Activated T-helper 17 cell treated with anti-CD3 and anti-CD28 coated beads, Interleukin-2, amount 50 U/mL, for 72 hours (primary cell): ENCODE data around the gene SLC19A3. TPM values are rescaled to one million over a fixed set of nuclear protein-coding genes. Genes with fewer than 3 reads are reported as not detected.
"Not testable (repeated sequence)": the region's sequence is repeated elsewhere in the genome, so short reads cannot be mapped to it uniquely, and the experiment has no call there.

ENCODE experiments used
- ATAC-seq: fragments of 150-1000 bp; cut with Tn5 transposase; replicated peaks from 2 replicates; pipeline ENCODE4 v1.10.0; 2021; ENCODE audit warnings: mild to moderate bottlenecking, moderate library complexity
- H3K27ac Mint-ChIP-seq: one replicate; pipeline ENCODE4 v1.8.0; 2022; ENCODE audit warnings: mixed read lengths
- H3K27me3 Mint-ChIP-seq: one replicate; pipeline ENCODE4 v1.8.0; 2022; ENCODE audit warnings: mixed read lengths
- H3K36me3 Mint-ChIP-seq: one replicate; pipeline ENCODE4 v1.8.0; 2022; ENCODE audit warnings: low read depth, mild to moderate bottlenecking, mixed read lengths
- H3K4me1 Mint-ChIP-seq: one replicate; pipeline ENCODE4 v1.8.0; 2022; ENCODE audit warnings: mixed read lengths
- H3K4me3 Mint-ChIP-seq: one replicate; pipeline ENCODE4 v1.8.0; 2022; ENCODE audit warnings: mild to moderate bottlenecking, mixed read lengths
- H3K9me3 Mint-ChIP-seq: one replicate; pipeline ENCODE4 v1.8.0; 2022; ENCODE audit warnings: mixed read lengths
- total RNA-seq, 2 donors: library from RNA; stranded (reverse); gene quantifications; one replicate each; pipeline ENCODE4 v1.2.3, GENCODE V29; 2022

Gene SLC19A3
- total RNA-seq, 2 donors from 2014 or later: not detected

GRCh38 chr2:227720680-227721079 is 2.9 kb upstream of the SLC19A3 start:
- Mint-ChIP-seq H3K4me1 (no peaks in the 10 kb centered on the region), H3K4me3 (no peak overlapping the region), H3K27me3 (peaks cover 11% of the 10 kb centered on the region), H3K27ac (no peak overlapping the region), H3K36me3 (no peaks in the 10 kb centered on the region), H3K9me3 (no peaks in the 10 kb centered on the region)
- ATAC-seq: no peak

- Mint-ChIP-seq H3K36me3 (no peaks in the 10 kb centered on the region), H3K4me3 (no peak overlapping the region), H3K27me3 (peaks cover 8% of the 10 kb centered on the region), H3K27ac (no peak overlapping the region), H3K9me3 (no peaks in the 10 kb centered on the region), H3K4me1 (no peaks in the 10 kb centered on the region)
- ATAC-seq: no peak
Measured at GRCh38 chr2:227719641-227720040, 1.8 kb upstream of the SLC19A3 start.

DNA sequence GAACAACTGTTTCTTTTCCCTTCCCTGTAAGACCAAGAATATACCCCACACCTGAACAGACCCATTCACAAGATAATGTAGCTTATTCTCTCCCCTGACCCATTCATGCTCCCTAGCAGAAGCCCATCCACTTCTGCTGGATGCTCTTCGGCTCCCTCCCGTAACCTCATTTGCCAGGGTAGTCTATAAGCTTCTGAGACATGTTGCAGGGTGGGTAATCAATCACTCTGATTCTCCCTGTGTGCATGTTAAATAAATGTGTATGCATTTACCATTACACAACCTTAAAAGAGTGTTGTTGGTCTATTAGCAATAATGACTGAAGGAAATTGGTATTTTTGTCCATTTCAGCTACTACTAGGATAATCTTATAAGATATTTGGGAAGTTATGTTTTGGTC is 1.3 kb downstream of the SLC19A3 start:
- ATAC-seq: no peak
- Mint-ChIP-seq H3K27me3 (peaks cover 5% of the 10 kb centered on the region), H3K4me3 (no peak overlapping the region), H3K9me3 (no peaks in the 10 kb centered on the region), H3K4me1 (no peaks in the 10 kb centered on the region), H3K27ac (no peak overlapping the region), H3K36me3 (no peaks in the 10 kb centered on the region)

GRCh38 chr2:227713291-227713690 is 4.5 kb downstream of the SLC19A3 start:
- ATAC-seq: no peak
- Mint-ChIP-seq H3K36me3 (no peaks in the 10 kb centered on the region), H3K4me3 (no peak overlapping the region), H3K9me3 (no peaks in the 10 kb centered on the region), H3K27me3 (peaks cover 7% of the 10 kb centered on the region), H3K27ac (no peak overlapping the region), H3K4me1 (no peaks in the 10 kb centered on the region)

DNA sequence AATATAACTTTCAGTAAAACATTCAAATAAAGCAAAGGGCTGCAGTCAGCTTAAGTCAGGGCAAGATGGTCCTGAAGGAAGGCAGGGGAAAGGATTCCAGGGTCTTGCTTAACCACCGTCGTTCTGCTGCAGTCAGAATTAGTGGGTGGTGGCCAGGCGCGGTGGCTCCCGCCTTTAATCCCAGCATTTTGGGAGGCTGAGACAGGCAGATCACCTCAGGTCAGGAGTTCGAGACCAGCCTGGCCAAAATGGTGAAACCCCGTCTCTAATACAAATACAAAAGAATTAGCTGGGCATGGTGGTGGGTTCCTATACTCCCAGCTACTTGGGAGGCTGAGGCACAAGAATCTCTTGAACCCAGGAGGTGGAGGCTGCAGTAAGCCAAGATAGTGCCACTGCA is 6.8 kb downstream of the SLC19A3 start:
- Mint-ChIP-seq H3K9me3 (no peaks in the 10 kb centered on the region), H3K4me3 (no peak overlapping the region), H3K27me3 (peaks cover 17% of the 10 kb centered on the region), H3K27ac (no peak overlapping the region), H3K4me1 (no peaks in the 10 kb centered on the region), H3K36me3 (no peaks in the 10 kb centered on the region)
- no peak for ATAC-seq

DNA sequence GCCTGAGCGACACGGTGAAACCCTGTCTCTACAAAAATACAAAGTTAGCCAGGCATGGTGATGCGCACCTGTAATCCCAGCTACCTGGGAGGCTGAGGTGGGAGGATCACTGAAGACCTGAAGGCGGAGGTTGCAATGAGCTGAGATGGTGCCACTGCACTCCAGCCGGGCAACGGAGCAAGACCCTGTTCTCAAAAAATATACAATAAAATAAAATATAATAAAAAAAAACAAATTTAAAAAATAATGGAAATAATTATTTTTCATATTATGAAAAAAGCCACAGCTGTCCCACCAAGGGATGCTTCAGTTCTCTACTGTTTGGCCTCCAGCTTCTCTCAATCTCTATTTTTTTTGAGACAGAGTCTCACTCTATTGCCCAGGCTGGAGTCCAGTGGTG is 10.4 kb downstream of the SLC19A3 start:
- Mint-ChIP-seq H3K27ac (no peak overlapping the region), H3K27me3 (peaks cover 32% of the 10 kb centered on the region), H3K36me3 (no peaks in the 10 kb centered on the region), H3K4me3 (no peak overlapping the region), H3K9me3 (no peaks in the 10 kb centered on the region), H3K4me1 (no peaks in the 10 kb centered on the region)
- ATAC-seq: no peak

DNA sequence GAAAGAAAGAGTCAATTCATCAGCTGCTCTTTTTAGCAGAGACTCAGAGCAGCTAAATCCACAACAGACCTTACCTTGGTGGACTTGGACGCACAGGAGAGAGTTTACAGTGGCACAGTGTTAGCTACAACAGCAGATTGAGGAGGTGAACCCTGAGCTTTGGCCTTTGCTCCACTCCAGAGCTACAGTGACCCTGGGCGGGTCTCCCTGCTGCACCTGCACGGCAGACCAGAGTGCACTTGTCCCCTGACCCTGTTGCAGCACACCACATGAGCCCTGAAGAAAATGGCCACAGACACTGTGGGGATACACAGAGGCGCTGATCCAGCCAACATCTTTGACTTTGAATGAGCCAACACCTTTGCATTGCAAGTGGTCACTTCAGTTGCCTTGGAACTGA is 11.0 kb downstream of the SLC19A3 start:
- no peaks in the 10 kb centered on the region for H3K4me1 Mint-ChIP-seq

DNA sequence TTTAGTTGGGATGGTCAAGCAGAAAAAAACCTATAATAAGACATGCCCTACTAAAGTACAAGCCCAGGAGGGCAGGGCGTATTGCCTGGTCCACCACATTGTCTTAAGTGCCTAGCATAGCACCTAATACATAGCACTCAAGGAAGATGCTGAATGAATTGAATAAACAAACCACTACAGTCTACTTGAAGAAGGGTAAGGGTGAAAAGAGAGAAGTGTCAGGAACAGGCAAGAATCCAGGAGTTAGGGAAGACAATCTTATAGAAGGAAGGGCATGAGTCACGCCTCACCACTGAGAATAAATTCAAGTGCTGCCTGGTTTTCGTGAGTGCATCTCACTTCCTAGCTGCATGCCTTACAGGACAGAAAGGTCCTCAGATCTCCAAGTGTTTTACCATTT is 13.9 kb downstream of the SLC19A3 start:
- peaks cover 36% of the 10 kb centered on the region for H3K27me3 Mint-ChIP-seq
- no peaks in the 10 kb centered on the region for H3K36me3 Mint-ChIP-seq
- no peak overlapping the region for H3K27ac Mint-ChIP-seq
- H3K9me3 Mint-ChIP-seq: no peaks in the 10 kb centered on the region
- no peak for ATAC-seq
- H3K4me3 Mint-ChIP-seq: no peak overlapping the region
- no peaks in the 10 kb centered on the region for H3K4me1 Mint-ChIP-seq

More for the DNA sequence above, 11.0 kb downstream of the SLC19A3 start:
- Mint-ChIP-seq H3K27ac (no peak overlapping the region), H3K27me3 (peaks cover 32% of the 10 kb centered on the region), H3K9me3 (no peaks in the 10 kb centered on the region), H3K36me3 (no peaks in the 10 kb centered on the region), H3K4me3 (no peak overlapping the region)
- ATAC-seq: no peak

DNA sequence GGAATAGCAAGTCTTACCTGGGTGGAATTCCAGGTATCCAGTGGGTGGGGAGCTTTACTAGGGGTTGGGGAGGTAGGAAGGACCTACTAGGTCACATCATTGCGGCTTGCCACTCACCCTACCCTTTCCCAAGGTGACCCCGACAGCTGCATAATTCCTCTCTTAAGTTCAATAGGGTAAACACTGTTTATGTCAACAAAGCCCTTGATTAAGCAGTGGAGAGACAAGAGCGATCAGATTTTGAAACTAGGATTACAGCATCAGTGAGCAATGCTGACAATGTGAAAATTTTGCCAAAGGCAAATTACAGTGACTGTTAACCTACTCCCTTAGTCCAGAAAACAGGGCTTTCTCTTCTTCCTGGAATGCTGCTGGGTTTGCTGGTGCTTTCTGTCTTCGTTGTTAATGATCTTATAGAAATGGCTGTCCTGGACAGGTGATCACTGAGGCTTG is 14.5 kb downstream of the SLC19A3 start:
- H3K36me3 Mint-ChIP-seq: no peaks in the 10 kb centered on the region
- no peaks in the 10 kb centered on the region for H3K9me3 Mint-ChIP-seq
- no peak overlapping the region for H3K27ac Mint-ChIP-seq
- H3K27me3 Mint-ChIP-seq: peaks cover 34% of the 10 kb centered on the region
- no peaks in the 10 kb centered on the region for H3K4me1 Mint-ChIP-seq
- H3K4me3 Mint-ChIP-seq: no peak overlapping the region
- ATAC-seq: no peak

DNA sequence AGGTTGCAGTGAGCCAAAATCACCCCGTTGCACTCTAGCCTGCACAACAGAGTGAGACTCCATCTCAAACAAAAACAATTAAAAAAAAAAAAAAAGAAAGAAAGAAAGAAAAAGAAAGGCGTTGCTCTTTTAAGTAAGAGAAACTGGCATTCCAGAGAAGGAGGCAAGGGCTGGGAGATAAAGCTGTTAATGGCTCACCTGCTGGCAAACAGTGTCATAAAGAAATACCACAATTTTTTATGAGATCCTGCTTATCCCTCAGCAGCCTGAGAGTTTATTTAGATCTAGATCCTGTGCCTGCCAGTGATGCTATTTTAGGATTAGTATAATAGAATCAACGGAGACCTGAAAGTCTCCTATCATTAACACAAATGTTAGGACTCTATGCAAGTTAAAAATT is 16.3 kb downstream of the SLC19A3 start:
- H3K27me3 Mint-ChIP-seq: peaks cover 28% of the 10 kb centered on the region
- no peak for ATAC-seq
- H3K36me3 Mint-ChIP-seq: no peaks in the 10 kb centered on the region
- H3K4me3 Mint-ChIP-seq: no peak overlapping the region
- no peaks in the 10 kb centered on the region for H3K9me3 Mint-ChIP-seq
- H3K27ac Mint-ChIP-seq: no peak overlapping the region
- no peaks in the 10 kb centered on the region for H3K4me1 Mint-ChIP-seq

DNA sequence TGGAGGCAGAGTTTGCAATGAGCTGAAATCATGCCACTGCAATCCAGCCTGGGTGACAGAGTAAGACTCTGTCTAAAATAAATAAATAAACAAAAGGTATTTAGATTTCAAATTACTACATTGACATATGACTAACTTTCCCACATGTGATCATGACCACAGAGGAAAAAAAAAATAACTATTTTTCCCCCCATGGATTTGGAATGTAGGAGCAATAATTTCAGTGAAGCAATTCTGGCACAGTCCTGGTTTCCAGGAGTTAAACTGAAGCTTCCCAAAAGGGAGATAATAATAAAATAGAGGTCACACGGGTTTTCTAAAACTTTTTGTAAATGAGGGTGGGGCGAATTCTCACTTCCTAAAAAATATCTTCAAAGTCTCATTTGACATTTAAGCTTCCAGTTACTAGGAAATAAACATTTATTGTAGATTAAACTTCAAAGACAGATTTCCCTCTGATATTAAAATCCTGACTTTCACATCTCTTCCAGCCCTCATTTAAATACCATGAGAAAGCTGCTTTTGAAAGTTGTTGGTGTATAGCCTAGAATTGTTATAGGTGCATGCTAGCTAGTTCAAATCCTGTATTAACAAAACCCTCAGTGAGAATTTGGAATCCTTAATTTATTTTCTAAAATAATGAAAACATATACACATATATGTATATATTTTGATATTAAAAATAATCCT is 20.7 kb downstream of the SLC19A3 start:
- H3K4me3 Mint-ChIP-seq: no peak overlapping the region
- no peaks in the 10 kb centered on the region for H3K36me3 Mint-ChIP-seq
- no peaks in the 10 kb centered on the region for H3K9me3 Mint-ChIP-seq
- no peak for ATAC-seq
- H3K27me3 Mint-ChIP-seq: peaks cover 24% of the 10 kb centered on the region
- no peak overlapping the region for H3K27ac Mint-ChIP-seq
- no peaks in the 10 kb centered on the region for H3K4me1 Mint-ChIP-seq

DNA sequence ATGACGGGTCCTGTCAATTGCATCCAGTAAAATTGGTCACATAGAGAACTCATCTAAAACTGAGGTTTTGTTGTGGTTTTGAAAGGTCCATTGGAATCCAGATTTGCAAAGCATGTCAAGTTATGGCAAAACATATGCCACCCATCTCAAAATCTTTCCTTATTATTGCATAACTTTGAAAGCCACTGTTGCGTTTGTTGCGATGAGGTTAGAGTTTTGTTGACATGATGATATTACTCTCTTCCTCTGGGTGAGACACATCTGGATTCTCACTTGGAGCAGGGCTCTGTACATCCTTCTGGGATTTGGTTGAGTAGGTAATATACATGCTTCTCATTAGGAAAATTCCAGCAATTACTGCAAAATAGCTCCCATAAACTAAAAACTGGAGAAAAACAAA is 30.6 kb downstream of the SLC19A3 start:
- Mint-ChIP-seq H3K27me3 (peaks cover 31% of the 10 kb centered on the region), H3K4me1 (no peaks in the 10 kb centered on the region), H3K36me3 (no peaks in the 10 kb centered on the region), H3K4me3 (no peak overlapping the region), H3K27ac (no peak overlapping the region), H3K9me3 (no peaks in the 10 kb centered on the region)
- ATAC-seq: no peak

DNA sequence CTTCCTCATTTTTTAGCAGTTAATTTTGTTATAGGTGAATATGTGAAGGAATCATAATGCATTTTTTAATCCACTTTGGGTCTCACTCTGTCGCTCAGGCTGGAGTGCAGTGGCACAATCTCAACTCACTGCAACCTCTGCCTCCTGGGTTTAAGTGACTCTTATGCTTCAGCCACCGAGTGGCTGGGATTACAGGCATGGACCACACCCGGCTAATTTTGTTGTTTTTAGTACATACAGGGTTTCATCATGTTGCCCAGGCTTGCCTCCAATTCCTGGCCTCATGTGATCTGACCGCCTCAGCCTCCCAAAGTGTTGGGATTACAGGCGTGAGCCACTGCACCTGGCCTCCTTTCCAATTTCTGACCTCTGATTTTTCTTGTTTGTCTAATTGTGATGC is 33.6 kb downstream of the SLC19A3 start:
- H3K27ac Mint-ChIP-seq: no peak overlapping the region
- H3K4me1 Mint-ChIP-seq: no peaks in the 10 kb centered on the region
- H3K9me3 Mint-ChIP-seq: no peaks in the 10 kb centered on the region
- no peak overlapping the region for H3K4me3 Mint-ChIP-seq
- peaks cover 19% of the 10 kb centered on the region for H3K27me3 Mint-ChIP-seq
- ATAC-seq: no peak
- H3K36me3 Mint-ChIP-seq: no peaks in the 10 kb centered on the region

DNA sequence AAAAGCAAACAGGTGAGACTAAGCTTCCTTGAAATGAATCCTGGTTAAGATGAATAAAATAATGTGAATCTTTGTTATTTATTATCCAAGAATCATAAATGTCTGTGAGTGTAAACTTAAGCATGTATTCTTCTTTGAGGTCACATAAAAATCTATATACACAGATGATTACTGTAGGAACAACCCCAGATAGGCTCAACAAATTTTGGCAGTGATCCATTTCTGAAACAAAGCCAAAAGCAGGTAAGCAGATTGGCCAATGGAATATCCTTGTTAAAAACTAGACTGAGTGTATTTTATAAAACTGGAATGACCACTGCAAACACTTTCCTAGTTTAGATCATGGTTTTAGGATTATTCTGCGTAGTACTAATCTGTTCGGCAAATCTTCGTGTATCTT is 39.9 kb downstream of the SLC19A3 start:
- peaks cover 13% of the 10 kb centered on the region for H3K27me3 Mint-ChIP-seq
- ATAC-seq: no peak
- H3K9me3 Mint-ChIP-seq: no peaks in the 10 kb centered on the region
- no peak overlapping the region for H3K27ac Mint-ChIP-seq
- H3K4me3 Mint-ChIP-seq: no peak overlapping the region
- no peaks in the 10 kb centered on the region for H3K4me1 Mint-ChIP-seq
- no peaks in the 10 kb centered on the region for H3K36me3 Mint-ChIP-seq

GRCh38 chr2:227674485-227674884 is 43.3 kb downstream of the SLC19A3 start:
- Mint-ChIP-seq H3K4me1 (no peaks in the 10 kb centered on the region), H3K9me3 (no peaks in the 10 kb centered on the region), H3K4me3 (no peak overlapping the region), H3K36me3 (no peaks in the 10 kb centered on the region), H3K27me3 (peaks cover 13% of the 10 kb centered on the region), H3K27ac (no peak overlapping the region)
- no peak for ATAC-seq

GRCh38 chr2:227673620-227674019 is 44.2 kb downstream of the SLC19A3 start:
- H3K4me3 Mint-ChIP-seq, ATAC-seq: not testable (repeated sequence)

More at GRCh38 chr2:227673620-227674019, 44.2 kb downstream of the SLC19A3 start:
- H3K27me3 Mint-ChIP-seq: peaks cover 13% of the 10 kb centered on the region
- not testable (repeated sequence) for H3K36me3 Mint-ChIP-seq, H3K27ac Mint-ChIP-seq, H3K4me1 Mint-ChIP-seq, H3K9me3 Mint-ChIP-seq
